Activated CD8-positive, alpha-beta T cell treated with anti-CD3 and anti-CD28 coated beads for 36 hours (primary cell): ENCODE data around the gene SVBP. TPM values are rescaled to one million over a fixed set of nuclear protein-coding genes. Genes with fewer than 3 reads are reported as not detected.

ENCODE experiments used
- ATAC-seq: fragments of 200-7000 bp; cut with Tn5 transposase; one replicate; pipeline ENCODE4 v1.10.0; 2021; ENCODE audit warnings: mild to moderate bottlenecking, moderate library complexity
- CTCF ChIA-PET: fragments of 350-600 bp; sonication (Branson Sonifier 250); formaldehyde crosslinking; loops from one replicate; lab custom pipeline; 2021; ENCODE audit warnings: antibody characterized with exemption; lab: Charles Lee
- POLR2A ChIA-PET: fragments of 350-600 bp; sonication (Branson Sonifier 250); formaldehyde crosslinking; loops from one replicate; lab custom pipeline; 2021; ENCODE audit warnings: antibody characterized with exemption; lab: Charles Lee
- DNase-seq: peaks from one replicate; pipeline ENCODE4 v3.0.0-alpha.2; 2020
- H3K27ac Mint-ChIP-seq: one replicate; pipeline ENCODE4 v1.8.0; 2021; ENCODE audit warnings: mild to moderate bottlenecking, mixed read lengths
- H3K27me3 Mint-ChIP-seq: one replicate; pipeline ENCODE4 v1.8.0; 2021; ENCODE audit warnings: mixed read lengths
- H3K36me3 Mint-ChIP-seq: one replicate; pipeline ENCODE4 v1.8.0; 2021; ENCODE audit warnings: low read depth, mixed read lengths
- H3K4me1 Mint-ChIP-seq: one replicate; pipeline ENCODE4 v1.8.0; 2021; ENCODE audit warnings: low read depth, mixed read lengths
- H3K4me3 Mint-ChIP-seq: one replicate; pipeline ENCODE4 v1.8.0; 2021; ENCODE audit warnings: mild to moderate bottlenecking, moderate library complexity, mixed read lengths
- H3K9me3 Mint-ChIP-seq: one replicate; pipeline ENCODE4 v1.8.0; 2021; ENCODE audit warnings: mixed read lengths
- intact Hi-C: fragments of 100-400 bp; cut with micrococcal nuclease; formaldehyde crosslinking; loops from one replicate; pipeline ENCODE4 v1.10.0; 2022
- total RNA-seq, 2 experiments: library from RNA; stranded (reverse); gene quantifications; one replicate each; pipeline ENCODE4 v1.2.3, GENCODE V29; 2021
- TF ChIP-seq, protein P1 (sequence below): fragments of 200-600 bp; IDR thresholded peaks from one replicate; pipeline ENCODE4 v1.8.0; 2022; ENCODE audit warnings: antibody characterized with exemption, mild to moderate bottlenecking

The SVBP gene
- total RNA-seq, 2 experiments from 2014 or later: 12.2 to 14.3 TPM

GRCh38 chr1:42833981-42834380 is 16.8 kb upstream of the SVBP start:
- Mint-ChIP-seq H3K4me3 (no peak overlapping the region), H3K36me3 (peaks cover 3% of the 10 kb centered on the region), H3K9me3 (no peaks in the 10 kb centered on the region), H3K27me3 (no peaks in the 10 kb centered on the region), H3K4me1 (no peaks in the 10 kb centered on the region), H3K27ac (no peak overlapping the region)
- ATAC-seq (no peak), DNase-seq (no peak)
- ChIA-PET POLR2A (interaction anchor here (1.1 kb wide), 1 partner anchor 16 kb away, joined by 4 read pairs; the partner anchor contains the start of gene SVBP), CTCF (no interaction called here)
- intact Hi-C loops: no loop called here
- TF ChIP-seq, protein P1, sequence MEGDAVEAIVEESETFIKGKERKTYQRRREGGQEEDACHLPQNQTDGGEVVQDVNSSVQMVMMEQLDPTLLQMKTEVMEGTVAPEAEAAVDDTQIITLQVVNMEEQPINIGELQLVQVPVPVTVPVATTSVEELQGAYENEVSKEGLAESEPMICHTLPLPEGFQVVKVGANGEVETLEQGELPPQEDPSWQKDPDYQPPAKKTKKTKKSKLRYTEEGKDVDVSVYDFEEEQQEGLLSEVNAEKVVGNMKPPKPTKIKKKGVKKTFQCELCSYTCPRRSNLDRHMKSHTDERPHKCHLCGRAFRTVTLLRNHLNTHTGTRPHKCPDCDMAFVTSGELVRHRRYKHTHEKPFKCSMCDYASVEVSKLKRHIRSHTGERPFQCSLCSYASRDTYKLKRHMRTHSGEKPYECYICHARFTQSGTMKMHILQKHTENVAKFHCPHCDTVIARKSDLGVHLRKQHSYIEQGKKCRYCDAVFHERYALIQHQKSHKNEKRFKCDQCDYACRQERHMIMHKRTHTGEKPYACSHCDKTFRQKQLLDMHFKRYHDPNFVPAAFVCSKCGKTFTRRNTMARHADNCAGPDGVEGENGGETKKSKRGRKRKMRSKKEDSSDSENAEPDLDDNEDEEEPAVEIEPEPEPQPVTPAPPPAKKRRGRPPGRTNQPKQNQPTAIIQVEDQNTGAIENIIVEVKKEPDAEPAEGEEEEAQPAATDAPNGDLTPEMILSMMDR: no peak

DNA sequence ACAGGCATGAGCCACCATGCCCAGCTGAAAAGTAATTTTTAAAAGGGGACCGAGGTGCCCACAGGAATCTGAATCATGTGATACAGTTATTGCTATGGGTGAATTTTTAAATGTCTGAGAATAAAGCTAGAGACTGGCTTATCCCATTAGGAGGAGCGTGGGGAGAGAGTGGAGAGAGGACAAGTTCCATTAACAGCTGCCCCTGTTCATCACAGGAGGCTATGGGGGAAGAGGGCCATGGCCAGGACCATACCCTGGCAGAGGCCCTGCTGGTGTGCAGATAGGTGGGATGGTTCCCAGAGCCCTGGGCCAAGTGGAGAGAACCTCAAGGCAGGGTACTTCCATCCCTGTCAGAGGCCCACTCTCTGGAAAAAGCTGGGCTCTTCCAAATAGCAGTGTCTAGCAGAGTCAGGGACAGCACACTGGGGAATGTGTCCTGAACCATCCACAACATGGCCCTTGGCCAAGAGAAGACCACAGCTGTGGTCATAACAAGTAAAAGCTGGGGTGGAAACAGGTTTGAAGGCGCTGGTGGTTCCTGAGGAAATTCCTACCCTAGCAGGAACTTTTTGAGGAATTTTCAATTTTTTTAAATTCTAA is 15.5 kb upstream of the SVBP start:
- POLR2A ChIA-PET: interaction anchor here (0.6 to 1.1 kb wide), 2 partner anchors 12 to 15 kb away, joined by 3 to 4 read pairs; partner anchors contain the start of gene SVBP
- intact Hi-C loops: no loop called here

GRCh38 chr1:42831273-42831672 is 14.1 kb upstream of the SVBP start:
- H3K9me3 Mint-ChIP-seq: no peaks in the 10 kb centered on the region
- TF ChIP-seq, protein P1: no peak
- intact Hi-C loops: no loop called here
- ChIA-PET POLR2A (no interaction called here), CTCF (interaction anchor here (1.8 kb wide), 1 partner anchor 8 kb away, joined by 4 read pairs; no protein-coding TSS in a partner anchor)
- no peak for DNase-seq
- H3K4me1 Mint-ChIP-seq: no peaks in the 10 kb centered on the region
- H3K27ac Mint-ChIP-seq: no peak overlapping the region
- no peak for ATAC-seq
- peaks cover 3% of the 10 kb centered on the region for H3K36me3 Mint-ChIP-seq
- H3K4me3 Mint-ChIP-seq: no peak overlapping the region
- no peaks in the 10 kb centered on the region for H3K27me3 Mint-ChIP-seq

More for the DNA sequence above, 15.5 kb upstream of the SVBP start:
- no peak for ATAC-seq
- H3K4me3 Mint-ChIP-seq: no peak overlapping the region
- H3K36me3 Mint-ChIP-seq: peaks cover 3% of the 10 kb centered on the region
- TF ChIP-seq, protein P1: no peak
- no peaks in the 10 kb centered on the region for H3K4me1 Mint-ChIP-seq
- H3K9me3 Mint-ChIP-seq: no peaks in the 10 kb centered on the region
- no peak overlapping the region for H3K27ac Mint-ChIP-seq
- H3K27me3 Mint-ChIP-seq: no peaks in the 10 kb centered on the region
- CTCF ChIA-PET: interaction anchor here (0.8 to 1.8 kb wide), 3 partner anchors 10 to 14 kb away, joined by 4 to 5 read pairs (median 4); partner anchors contain the start of gene ZNF691
- DNase-seq: no peak

- no peaks in the 10 kb centered on the region for H3K4me1 Mint-ChIP-seq
- POLR2A ChIA-PET: no interaction called here
- H3K27ac Mint-ChIP-seq: no peak overlapping the region
- H3K9me3 Mint-ChIP-seq: no peaks in the 10 kb centered on the region
- no peaks in the 10 kb centered on the region for H3K27me3 Mint-ChIP-seq
- H3K4me3 Mint-ChIP-seq: no peak overlapping the region
- peaks cover 3% of the 10 kb centered on the region for H3K36me3 Mint-ChIP-seq
- intact Hi-C loops: no loop called here
- TF ChIP-seq, protein P1: no peak
- CTCF ChIA-PET: no interaction called here
- DNase-seq (no peak), ATAC-seq (no peak)
These were observed 13.4 kb upstream of the SVBP start for GRCh38 chr1:42830631-42831030.
